HepG2 (cell line): ENCODE measurements around the gene KRT73. TPM values are rescaled to one million over a fixed set of nuclear protein-coding genes. Genes with fewer than 3 reads are reported as not detected.

Experiments used
- ATAC-seq: fragments of 200-7000 bp; cut with Tn5 transposase; 3 replicates; pipeline ENCODE4 v1.9.1; 2020; ENCODE audit warnings: mild to moderate bottlenecking, moderate library complexity
- BruUV-seq: library from RNA; stranded (reverse); fragments of 400-500 nt; replicated peaks from 2 replicates; lab custom pipeline; 2021; lab: Mats Ljungman, UMichigan
- CTCF ChIA-PET: fragments of 300-600 bp; formaldehyde crosslinking; extraction: SDS; loops from one replicate; lab custom pipeline; 2021; ENCODE audit warnings: low total read pairs, inconsistent platforms, low intra/inter-chr PET ratio; lab: Yijun Ruan, JAX
- POLR2A ChIA-PET: fragments of 350-600 bp; sonication (Branson Sonifier 250); formaldehyde crosslinking; loops from one replicate; lab custom pipeline; 2020; ENCODE audit warnings: antibody characterized with exemption, inconsistent platforms; lab: Yijun Ruan, JAX
- DNase-seq: peaks from one replicate; pipeline ENCODE4 v3.0.0-alpha.2; 2015; ENCODE audit warnings: low spot score
- FAIRE-seq: peaks from 3 replicates; lab custom pipeline; 2011; peaks lifted over from hg19 to GRCh38; lab: Jason Lieb, UNC
- H2AFZ ChIP-seq: one replicate; pipeline ENCODE4 v1.6.1; 2011; ENCODE audit warnings: low read length, inconsistent platforms
- H3K27ac ChIP-seq: fragments of 300-600 bp; 3 replicates; pipeline ENCODE4 v1.8.0; 2011; ENCODE audit warnings: mixed run types, mild to moderate bottlenecking, mixed read lengths, low read length, inconsistent platforms; ENCODE audit not compliant: insufficient read depth; ENCODE audit errors: extremely low read length
- H3K27me3 ChIP-seq, 2 experiments: fragments of 200-600 bp in 1 of 2; 2 replicates in 1 of 2; 3 replicates in 1 of 2; pipeline versions ENCODE4 v1.6.0 to v1.8.0; 2011; ENCODE audit warnings: low read length in 2 of 2, mild to moderate bottlenecking in 2 of 2, moderate library complexity in 2 of 2, inconsistent platforms in 1 of 2; ENCODE audit not compliant: insufficient read depth in 2 of 2, control insufficient read depth in 1 of 2
- H3K36me3 ChIP-seq, 2 experiments: fragments of 200-600 bp in 1 of 2; replicated peaks in 1 of 2; 2 replicates in 1 of 2; 3 replicates in 1 of 2; pipeline versions ENCODE4 v1.5.1 to v1.8.0; 2011; ENCODE audit warnings: low read length in 2 of 2, inconsistent platforms in 1 of 2; ENCODE audit not compliant: insufficient read depth in 2 of 2, control insufficient read depth in 1 of 2
- H3K4me1 ChIP-seq: 2 replicates; pipeline ENCODE4 v1.5.1; 2012; ENCODE audit warnings: low read length, inconsistent platforms; ENCODE audit not compliant: insufficient read depth
- H3K4me2 ChIP-seq: 2 replicates; pipeline ENCODE4 v1.6.0; 2011; ENCODE audit warnings: low read depth, low read length, inconsistent platforms
- H3K4me3 ChIP-seq, 3 experiments: fragments of 200-600 bp in 1 of 3; sonication (generic), shearing (Covaris generic) in 1 of 3; replicated peaks in 1 of 3; 2 replicates each; pipeline ENCODE4 v1.5.1; 2011 to 2016; ENCODE audit warnings: low read length in 3 of 3, inconsistent platforms in 2 of 3, low read depth in 2 of 3, mild to moderate bottlenecking in 2 of 3, control low read depth in 1 of 3, mixed read lengths in 1 of 3; ENCODE audit not compliant: insufficient read depth in 1 of 3
- H3K79me2 ChIP-seq: one replicate; pipeline ENCODE4 v1.6.1; 2011; ENCODE audit warnings: low read length, inconsistent platforms; ENCODE audit not compliant: insufficient read depth
- H3K9ac ChIP-seq: 2 replicates; pipeline ENCODE4 v1.6.0; 2011; ENCODE audit warnings: mild to moderate bottlenecking, low read depth, low read length, inconsistent platforms; ENCODE audit not compliant: insufficient read depth
- H3K9me3 ChIP-seq: 2 replicates; pipeline ENCODE4 v1.5.1; 2012; ENCODE audit warnings: mild to moderate bottlenecking, low read length
- H4K20me1 ChIP-seq: 2 replicates; pipeline ENCODE4 v1.6.0; 2011; ENCODE audit warnings: inconsistent platforms, mild to moderate bottlenecking, low read length, moderate library complexity; ENCODE audit not compliant: insufficient read depth
- CAMTA2 ChIP-seq: sonication (generic); formaldehyde crosslinking; IDR thresholded peaks from 2 replicates; pipeline ENCODE4 v1.4.0; 2020; ENCODE audit warnings: mild to moderate bottlenecking, missing genetic modification reagents, borderline replicate concordance
- CHD2 ChIP-seq: IDR thresholded peaks from 2 replicates; pipeline ENCODE4 v1.6.1; 2011; ENCODE audit warnings: low read depth, low read length, improper control_type of control experiment
- FIP1L1 ChIP-seq: fragments of 200-400 bp; formaldehyde crosslinking; IDR thresholded peaks from 2 replicates; pipeline ENCODE4 v1.6.1; 2018; ENCODE audit warnings: low read depth, mild to moderate bottlenecking, low read length, moderate library complexity, borderline replicate concordance; ENCODE audit not compliant: insufficient read depth
- GFI1 ChIP-seq: sonication (generic); formaldehyde crosslinking; IDR thresholded peaks from 2 replicates; pipeline ENCODE4 v1.5.0; 2020; ENCODE audit warnings: missing genetic modification reagents, mild to moderate bottlenecking, borderline replicate concordance
- KLF9 ChIP-seq: IDR thresholded peaks from 2 replicates; pipeline ENCODE4 v1.6.1; 2016; ENCODE audit warnings: low read depth
- MAFF ChIP-seq: IDR thresholded peaks from 2 replicates; pipeline ENCODE4 v1.6.1; 2011; ENCODE audit warnings: low read depth, low read length, improper control_type of control experiment
- MAFG ChIP-seq: sonication (generic); formaldehyde crosslinking; IDR thresholded peaks from 2 replicates; pipeline ENCODE4 v1.5.1; 2020; ENCODE audit warnings: mild to moderate bottlenecking, missing genetic modification reagents
- MAFK ChIP-seq, 2 experiments: IDR thresholded peaks in 1 of 2; conservative IDR thresholded peaks in 1 of 2; 2 replicates each; pipeline ENCODE4 v1.6.1; 2011; ENCODE audit warnings: improper control_type of control experiment in 2 of 2, low read length in 2 of 2
- NCOA2 ChIP-seq: sonication (generic); formaldehyde crosslinking; IDR thresholded peaks from 2 replicates; pipeline ENCODE4 v1.8.0; 2022; ENCODE audit warnings: inconsistent platforms
- NFKBIZ ChIP-seq: IDR thresholded peaks from 2 replicates; pipeline ENCODE4 v1.6.1; 2018; ENCODE audit warnings: missing genetic modification reagents, missing compliant biosample characterization
- ZNF180 ChIP-seq: sonication (generic); formaldehyde crosslinking; IDR thresholded peaks from 2 replicates; pipeline ENCODE4 v1.4.0; 2020; ENCODE audit warnings: low read depth, missing genetic modification reagents, borderline replicate concordance
- ZNF234 ChIP-seq: sonication (generic); formaldehyde crosslinking; conservative IDR thresholded peaks from 2 replicates; pipeline ENCODE4 v1.5.1; 2020; ENCODE audit warnings: mild to moderate bottlenecking, missing genetic modification reagents
- ZNF33A ChIP-seq: sonication (generic); formaldehyde crosslinking; IDR thresholded peaks from 2 replicates; pipeline ENCODE4 v1.5.1; 2020; ENCODE audit warnings: missing genetic modification reagents, mild to moderate bottlenecking, moderate library complexity, borderline replicate concordance
- ZNF557 ChIP-seq: sonication (generic); formaldehyde crosslinking; IDR thresholded peaks from 2 replicates; pipeline ENCODE4 v1.4.0; 2020; ENCODE audit warnings: missing genetic modification reagents
- ZNF563 ChIP-seq: sonication (generic); formaldehyde crosslinking; IDR thresholded peaks from 2 replicates; pipeline ENCODE4 v1.8.0; 2022; ENCODE audit warnings: mild to moderate bottlenecking, moderate library complexity, missing genetic modification reagents
- ZNF749 ChIP-seq: sonication (generic); formaldehyde crosslinking; IDR thresholded peaks from 2 replicates; pipeline ENCODE4 v1.8.0; 2022; ENCODE audit warnings: mild to moderate bottlenecking, missing genetic modification reagents, moderate library complexity, borderline replicate concordance
- WGBS: methylation state at CpG from one replicate; pipeline ENCODE4 v1.1.6; 2017; ENCODE audit warnings: low lambda C conversion rate; 5-methylcytosine and 5-hydroxymethylcytosine counted together
- in situ Hi-C: cut with HindIII; loops from 2 replicates; pipeline ENCODE4 v1.10.0; 2017; ENCODE audit warnings: low pct_unique_long_range_greater_than_20kb; ENCODE audit not compliant: extremely low pct_ligation_motif_present
- intact Hi-C: fragments of 100-400 bp; cut with micrococcal nuclease; formaldehyde crosslinking; loops from one replicate; pipeline ENCODE4 v1.10.0; 2022; ENCODE audit not compliant: unreplicated experiment
- polyA plus RNA-seq, 8 experiments: library from polyadenylated mRNA; depleted of rRNA in 3 of 8; stranded (reverse) in 7 of 8; unstranded in 1 of 8; fragments of >200 nt; fragmentation: Illumina TruSeq in 4 of 8; extraction: Trizol in 4 of 8; gene quantifications; 2 replicates each; pipeline versions ENCODE4 v1.2.1 to v1.2.3, GENCODE V29; 2011 to 2016; ENCODE audit warnings: low read depth in 4 of 8, missing spikeins in 1 of 8, mixed read lengths in 1 of 8; ENCODE audit not compliant: insufficient read depth in 1 of 8
- total RNA-seq, 5 experiments: library from RNA; depleted of rRNA; stranded (reverse); fragments of >200 nt; fragmentation: Illumina TruSeq; extraction: Trizol; gene quantifications; 2 replicates each; pipeline ENCODE4 v1.2.3, GENCODE V29; 2016; ENCODE audit warnings: low read depth in 1 of 5
- TF ChIP-seq, protein P1 (sequence below): sonication (generic); formaldehyde crosslinking; IDR thresholded peaks from 2 replicates; pipeline ENCODE4 v1.4.0; 2020; ENCODE audit warnings: missing genetic modification reagents
- TF ChIP-seq, protein P2 (sequence below): sonication (generic); formaldehyde crosslinking; IDR thresholded peaks from 2 replicates; pipeline ENCODE4 v1.5.1; 2020; ENCODE audit warnings: missing genetic modification reagents, mild to moderate bottlenecking, borderline replicate concordance

KRT73 gene
- total and polyA plus RNA-seq, 2 of the 13 experiments (the other 11 are each of a cell fraction or from before 2014, with no cell fraction given) = not detected

DNA sequence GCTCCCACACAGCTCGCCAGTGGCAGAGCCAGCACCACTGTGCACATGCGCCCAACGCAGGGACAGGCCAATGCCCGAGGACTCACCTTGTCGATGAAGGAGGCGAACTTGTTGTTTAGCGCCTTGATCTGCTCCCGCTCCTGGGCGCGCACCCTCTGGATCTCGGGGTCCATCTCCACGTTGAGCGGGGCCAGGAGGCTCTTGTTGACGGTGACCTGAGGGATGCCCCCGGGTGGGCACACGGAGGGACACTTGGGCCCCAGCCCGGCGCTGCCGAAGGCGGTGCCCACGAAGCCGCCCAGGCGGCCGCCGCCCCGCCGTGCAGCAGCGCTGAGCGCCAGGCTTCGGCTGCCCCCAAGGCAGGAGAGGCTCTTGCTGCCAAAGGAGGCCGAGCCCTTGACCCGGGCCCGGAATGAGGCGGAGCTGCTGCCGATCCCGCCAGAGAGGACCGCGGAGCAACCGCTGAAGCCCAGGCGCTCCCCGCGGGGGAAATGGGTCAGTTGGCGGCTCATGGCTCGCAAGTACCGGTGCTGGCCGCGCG is 17.3 kb downstream of the KRT73 start, which contains the start of gene KRT72:
Gene KRT72, minus strand, starts transcription at position 523 of the 541 bp plus-strand sequence. Its CDS starts 11 bp downstream, at position 512.
- Histone ChIP-seq H3K4me3 (no peak within 1 kb of the TSS), H3K4me1 (no peaks in the 10 kb centered on the region), H3K9me3 (no peaks in the 10 kb centered on the region), H3K79me2 (no peaks in the 10 kb centered on the region), H3K36me3 (no peaks in the 10 kb centered on the region), H2AFZ (no peak within 1 kb of the TSS), H3K27me3 (peaks cover 3 to 32% of the 10 kb centered on the region in 2 experiments; a peak in 4 of 5 replicates), H3K27ac (no peak within 1 kb of the TSS), H3K4me2 (no peak within 1 kb of the TSS), H3K9ac (no peak within 1 kb of the TSS), H4K20me1 (no peaks in the 10 kb centered on the region)
- TF ChIP-seq NFKBIZ (CRISPR knock-in tag) (no peak), MAFF (no peak), CHD2 (no peak), CAMTA2 (CRISPR knock-in tag) (no peak), ZNF234 (CRISPR knock-in tag) (no peak)
- TF ChIP-seq, protein P1, sequence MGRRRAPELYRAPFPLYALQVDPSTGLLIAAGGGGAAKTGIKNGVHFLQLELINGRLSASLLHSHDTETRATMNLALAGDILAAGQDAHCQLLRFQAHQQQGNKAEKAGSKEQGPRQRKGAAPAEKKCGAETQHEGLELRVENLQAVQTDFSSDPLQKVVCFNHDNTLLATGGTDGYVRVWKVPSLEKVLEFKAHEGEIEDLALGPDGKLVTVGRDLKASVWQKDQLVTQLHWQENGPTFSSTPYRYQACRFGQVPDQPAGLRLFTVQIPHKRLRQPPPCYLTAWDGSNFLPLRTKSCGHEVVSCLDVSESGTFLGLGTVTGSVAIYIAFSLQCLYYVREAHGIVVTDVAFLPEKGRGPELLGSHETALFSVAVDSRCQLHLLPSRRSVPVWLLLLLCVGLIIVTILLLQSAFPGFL = no peak
- ATAC-seq = no peak
- ChIA-PET CTCF (no interaction called here), POLR2A (no interaction called here)
- BruUV-seq = no TSS peak
- WGBS = 33% methylated on average over 3 of the region's 48 CpGs
- in situ Hi-C loops = no loop called here
- FAIRE-seq = no peak
- intact Hi-C loops = no loop called here
- no peak for DNase-seq

DNA sequence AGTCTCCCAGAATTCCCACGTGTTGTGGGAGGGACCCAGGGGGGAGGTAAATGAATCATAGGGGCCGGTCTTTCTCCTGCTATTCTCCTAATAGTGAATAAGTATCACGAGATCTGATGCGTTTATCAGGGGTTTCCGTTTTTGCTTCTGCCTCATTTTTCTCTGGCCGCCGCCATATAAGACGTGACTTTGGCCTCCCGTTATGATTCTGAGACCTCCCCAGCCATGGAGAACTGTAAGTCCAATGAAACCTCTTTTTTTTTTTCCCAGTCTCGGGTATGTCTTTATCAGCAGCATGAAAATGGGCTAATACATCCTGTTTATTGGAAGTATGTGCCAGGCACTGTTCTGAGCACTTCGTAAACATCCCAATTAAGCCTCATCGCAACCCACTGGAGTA is 17.9 kb downstream of the KRT73 start:
- no peak for ATAC-seq
- CTCF ChIA-PET = no interaction called here
- Histone ChIP-seq H3K36me3 (no peaks in the 10 kb centered on the region), H4K20me1 (no peaks in the 10 kb centered on the region), H3K9me3 (no peaks in the 10 kb centered on the region), H3K27ac (no peak overlapping the region), H3K4me1 (no peaks in the 10 kb centered on the region), H3K27me3 (peaks cover 3 to 32% of the 10 kb centered on the region in 2 experiments; a peak in 4 of 5 replicates), H3K79me2 (no peaks in the 10 kb centered on the region), H3K9ac (no peak overlapping the region), H3K4me2 (no peak overlapping the region), H3K4me3 (no peak overlapping the region), H2AFZ (no peak overlapping the region)
- in situ Hi-C loops = no loop called here
- DNase-seq = no peak
- BruUV-seq = no TSS peak
- no peak for FAIRE-seq
- POLR2A ChIA-PET = no interaction called here
- intact Hi-C loops = no loop called here
- 46% methylated on average over 12 of the region's 12 CpGs for WGBS
- TF ChIP-seq GFI1 = no peak
- no peak for TF ChIP-seq ZNF563 (CRISPR knock-in tag)
- no peak for TF ChIP-seq ZNF749
- no peak for TF ChIP-seq ZNF33A (CRISPR knock-in tag)
- no peak for TF ChIP-seq NCOA2
- TF ChIP-seq MAFK (conservative IDR thresholded peaks at IDR 0.05 in 1 of 2, IDR thresholded peaks at IDR 0.05 in 1 of 2; ENCODE audit: low read length in 2 of 2) = no peak
- TF ChIP-seq ZNF557 (CRISPR knock-in tag) = no peak
- no peak for TF ChIP-seq MAFG (CRISPR knock-in tag)
- TF ChIP-seq KLF9 (CRISPR knock-in tag) = no peak
- TF ChIP-seq FIP1L1 = no peak
- TF ChIP-seq ZNF180 (CRISPR knock-in tag) = no peak
- TF ChIP-seq, protein P2, sequence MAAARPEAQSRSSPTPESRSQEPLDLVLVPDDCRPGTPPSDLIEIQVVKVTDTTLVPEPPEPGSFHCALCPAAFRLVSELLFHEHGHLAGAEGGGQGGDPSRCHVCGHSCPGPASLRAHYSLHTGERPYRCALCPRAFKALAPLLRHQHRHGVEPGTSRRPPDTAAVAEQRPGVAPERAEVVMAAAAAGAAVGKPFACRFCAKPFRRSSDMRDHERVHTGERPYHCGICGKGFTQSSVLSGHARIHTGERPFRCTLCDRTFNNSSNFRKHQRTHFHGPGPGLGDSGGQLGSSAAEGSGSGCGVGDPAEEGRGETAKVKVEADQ (CRISPR knock-in tag) = no peak
